Kidney (tissue), 22 donors: ENCODE data around the gene SALL3. TPM values are rescaled to one million over a fixed set of nuclear protein-coding genes. Genes with fewer than 3 reads are reported as not detected.

Experiments used
- DNase-seq, 5 donors: peaks; one replicate each; pipeline ENCODE4 v3.0.0-alpha.2; 2013 to 2020
- FAIRE-seq: peaks from 2 replicates; lab custom pipeline; 2012; peaks lifted over from hg19 to GRCh38; lab: Jason Lieb, UNC
- H3K27ac ChIP-seq, 2 donors: one replicate each; pipeline ENCODE4 v1.7.0; 2013; ENCODE audit warnings: low read depth in 2 of 2, low read length in 2 of 2, inconsistent platforms in 1 of 2
- H3K27me3 ChIP-seq: one replicate; pipeline ENCODE4 v1.7.1; 2013; ENCODE audit warnings: low read length, inconsistent platforms; ENCODE audit not compliant: control insufficient read depth, insufficient read depth
- H3K36me3 ChIP-seq, 3 donors: one replicate each; pipeline versions ENCODE4 v1.7.0 to v1.7.1; 2013; ENCODE audit warnings: low read length in 3 of 3, control low read depth in 1 of 3, inconsistent platforms in 1 of 3; ENCODE audit not compliant: insufficient read depth in 3 of 3, control insufficient read depth in 2 of 3
- H3K4me1 ChIP-seq, 3 donors: one replicate each; pipeline versions ENCODE4 v1.7.0 to v1.7.1; 2013; ENCODE audit warnings: low read length in 3 of 3, inconsistent platforms in 1 of 3, low read depth in 1 of 3; ENCODE audit not compliant: control insufficient read depth in 2 of 3, insufficient read depth in 2 of 3
- H3K4me3 ChIP-seq, 3 donors: one replicate each; pipeline versions ENCODE4 v1.7.0 to v1.8.1; 2013; ENCODE audit warnings: low read length in 3 of 3, control low read depth in 1 of 3, inconsistent platforms in 1 of 3
- H3K9ac ChIP-seq, 3 donors: one replicate each; pipeline versions ENCODE4 v1.7.0 to v1.7.1; 2013; ENCODE audit warnings: low read length in 3 of 3, control low read depth in 1 of 3, inconsistent platforms in 1 of 3
- H3K9me3 ChIP-seq, 3 donors: one replicate each; pipeline versions ENCODE4 v1.7.0 to v1.7.1; 2013; ENCODE audit warnings: low read length in 3 of 3, control low read depth in 1 of 3, inconsistent platforms in 1 of 3; ENCODE audit not compliant: control insufficient read depth in 2 of 3, insufficient read depth in 1 of 3
- CTCF ChIP-seq: IDR thresholded peaks from 3 replicates; pipeline ENCODE4 v1.5.1; 2012; ENCODE audit warnings: mild to moderate bottlenecking, moderate library complexity, borderline replicate concordance; ENCODE audit not compliant: insufficient read depth; ENCODE audit errors: extremely low read depth
- intact Hi-C: fragments of 100-400 bp; cut with DNase I; formaldehyde crosslinking; loops from one replicate; pipeline ENCODE4 v1.11.1; 2022
- long read RNA-seq, 10 donors: library from polyadenylated mRNA in 1 of 10; unstranded in 1 of 10; transcript quantifications; one replicate each; pipeline ENCODE4 v2.0.0 and lab custom pipeline, GENCODE V29; 2021 to 2026
- polyA plus RNA-seq: library from polyadenylated mRNA; stranded (reverse); fragments of 350-450 nt; fragmentation: Illumina TruSeq; extraction: RNeasy Lipid Tissue Mini Kit (QIAGEN cat#74804); gene quantifications from one replicate; pipeline ENCODE4 v1.2.3, GENCODE V29; 2014; ENCODE audit warnings: low read depth, low replicate concordance; ENCODE audit not compliant: insufficient read depth
- total RNA-seq: library from RNA; stranded (reverse); fragmentation: NEBNext Ultra II Directional; extraction: Animal tissue kit (Norgen Biotek cat#: 25700); gene quantifications from one replicate; pipeline ENCODE4 v1.2.1, GENCODE V29; 2021
- donor health status: control.
- donor health status: control.
- donor health status: control.
- donor health status: control.
- donor health status: control.
- donor health status: DM: yes; HTN: yes; CAD: no.
- donor health status: Normal renal cell carcinoma (clear cell type).

SALL3 gene
- 2.0 TPM for total RNA-seq
- 5.5 TPM for polyA plus RNA-seq
- long read RNA-seq, donor 1 = 0 reads
- long read RNA-seq, donor 2 = 0 reads
- long read RNA-seq, donor 3, partial matches to known transcripts = 6 of 6 reads
- long read RNA-seq, donor 3, other reads (novel, unspliced or antisense) = 0 of 6 reads
- long read RNA-seq, donor 4, partial matches to known transcripts = 5 of 6 reads
- long read RNA-seq, donor 4, other reads (novel, unspliced or antisense) = 0 of 6 reads
- long read RNA-seq, donor 5 = 0 reads
- long read RNA-seq, donor 6 = 0 reads
- long read RNA-seq, donor 7 = 0 reads
- long read RNA-seq, donor 8, partial matches to known transcripts = 0 of 1 reads
- long read RNA-seq, donor 8, other reads (novel, unspliced or antisense) = 0 of 1 reads
- long read RNA-seq, donor 9 = 0 reads
- long read RNA-seq, donor 10, partial matches to known transcripts = 0 of 1 reads
- long read RNA-seq, donor 10, other reads (novel, unspliced or antisense) = 0 of 1 reads

- Histone ChIP-seq H3K27ac (peak within 1 kb of the TSS in 1 of 2 donors; percentile 69), H3K9ac (no peak within 1 kb of the TSS), H3K4me3 (no peak within 1 kb of the TSS), H3K36me3 (no peaks in the 10 kb centered on the region), H3K4me1 (no peaks in the 10 kb centered on the region), H3K27me3 (peaks cover 64% of the 10 kb centered on the region), H3K9me3 (no peaks in the 10 kb centered on the region)
- intact Hi-C loops = no loop called here
- no peak for FAIRE-seq
- peak in 1 of 5 donors; percentile 34 for DNase-seq
- no peak for TF ChIP-seq CTCF
These were observed at the start of gene SALL3 for GRCh38 chr18:78979730-78980278. Gene SALL3 (plus strand): TSS chr18:78979818. CDS start chr18:78980275, 457 bp downstream.

GRCh38 chr18:78932281-78932680, 47.3 kb upstream of the SALL3 start:
- Histone ChIP-seq H3K4me1 (no peaks in the 10 kb centered on the region), H3K9ac (no peak overlapping the region), H3K9me3 (no peaks in the 10 kb centered on the region), H3K27me3 (no peaks in the 10 kb centered on the region), H3K4me3 (no peak overlapping the region), H3K27ac (no peak overlapping the region), H3K36me3 (no peaks in the 10 kb centered on the region)
- FAIRE-seq (no peak), DNase-seq (peak in 2 of 5 donors; percentile 22 to 57)
- TF ChIP-seq CTCF = no peak
- intact Hi-C loops = no loop called here

- no peaks in the 10 kb centered on the region for H3K4me1 ChIP-seq
- H3K4me3 ChIP-seq = no peak overlapping the region
- peak in 2 of 5 donors; percentile 27 to 43 for DNase-seq
- H3K27ac ChIP-seq = no peak overlapping the region
- H3K27me3 ChIP-seq = no peaks in the 10 kb centered on the region
- no peak for TF ChIP-seq CTCF
- H3K9ac ChIP-seq = no peak overlapping the region
- no peaks in the 10 kb centered on the region for H3K36me3 ChIP-seq
- H3K9me3 ChIP-seq = no peaks in the 10 kb centered on the region
- FAIRE-seq = no peak
- intact Hi-C loops = no loop called here
These were observed 45.6 kb upstream of the SALL3 start for GRCh38 chr18:78934003-78934402.
